Skeletal muscle tissue (tissue), 4 donors: ENCODE data around the gene OR5A2. TPM values are rescaled to one million over a fixed set of nuclear protein-coding genes. Genes with fewer than 3 reads are reported as not detected.
"Not testable (repeated sequence)": the region's sequence is repeated elsewhere in the genome, so short reads cannot be mapped to it uniquely, and the experiment has no call there.

Experiments used
- H3K27ac ChIP-seq: one replicate; pipeline ENCODE4 v1.7.0; 2013; ENCODE audit warnings: mild to moderate bottlenecking, low read depth, low read length, inconsistent platforms
- H3K27me3 ChIP-seq, 3 donors: one replicate each; pipeline ENCODE4 v1.7.0; 2013; ENCODE audit warnings: low read length in 3 of 3; ENCODE audit not compliant: control insufficient read depth in 3 of 3, insufficient read depth in 3 of 3
- H3K36me3 ChIP-seq, 3 donors: one replicate each; pipeline ENCODE4 v1.7.0; 2013; ENCODE audit warnings: low read length in 3 of 3; ENCODE audit not compliant: control insufficient read depth in 3 of 3, insufficient read depth in 3 of 3
- H3K4me1 ChIP-seq, 3 donors: one replicate each; pipeline ENCODE4 v1.7.0; 2013; ENCODE audit warnings: low read length in 3 of 3, mild to moderate bottlenecking in 3 of 3; ENCODE audit not compliant: control insufficient read depth in 3 of 3, insufficient read depth in 3 of 3
- H3K4me3 ChIP-seq, 3 donors: one replicate each; pipeline ENCODE4 v1.7.0; 2013; ENCODE audit warnings: low read length in 3 of 3
- H3K9ac ChIP-seq, 3 donors: one replicate each; pipeline ENCODE4 v1.7.0; 2013; ENCODE audit warnings: low read length in 3 of 3, mild to moderate bottlenecking in 3 of 3, moderate library complexity in 2 of 3, low read depth in 1 of 3
- H3K9me3 ChIP-seq, 3 donors: one replicate each; pipeline ENCODE4 v1.7.0; 2013; ENCODE audit warnings: low read length in 3 of 3; ENCODE audit not compliant: control insufficient read depth in 3 of 3
- total RNA-seq: library from RNA; depleted of rRNA; stranded (reverse); fragments of >200 nt; gene quantifications from one replicate; pipeline ENCODE4 v1.2.3, GENCODE V29; 2014
- donor health status: Osteomylitis.

Gene OR5A2
- total RNA-seq, 1 donor from 2014 or later, result not detected

DNA sequence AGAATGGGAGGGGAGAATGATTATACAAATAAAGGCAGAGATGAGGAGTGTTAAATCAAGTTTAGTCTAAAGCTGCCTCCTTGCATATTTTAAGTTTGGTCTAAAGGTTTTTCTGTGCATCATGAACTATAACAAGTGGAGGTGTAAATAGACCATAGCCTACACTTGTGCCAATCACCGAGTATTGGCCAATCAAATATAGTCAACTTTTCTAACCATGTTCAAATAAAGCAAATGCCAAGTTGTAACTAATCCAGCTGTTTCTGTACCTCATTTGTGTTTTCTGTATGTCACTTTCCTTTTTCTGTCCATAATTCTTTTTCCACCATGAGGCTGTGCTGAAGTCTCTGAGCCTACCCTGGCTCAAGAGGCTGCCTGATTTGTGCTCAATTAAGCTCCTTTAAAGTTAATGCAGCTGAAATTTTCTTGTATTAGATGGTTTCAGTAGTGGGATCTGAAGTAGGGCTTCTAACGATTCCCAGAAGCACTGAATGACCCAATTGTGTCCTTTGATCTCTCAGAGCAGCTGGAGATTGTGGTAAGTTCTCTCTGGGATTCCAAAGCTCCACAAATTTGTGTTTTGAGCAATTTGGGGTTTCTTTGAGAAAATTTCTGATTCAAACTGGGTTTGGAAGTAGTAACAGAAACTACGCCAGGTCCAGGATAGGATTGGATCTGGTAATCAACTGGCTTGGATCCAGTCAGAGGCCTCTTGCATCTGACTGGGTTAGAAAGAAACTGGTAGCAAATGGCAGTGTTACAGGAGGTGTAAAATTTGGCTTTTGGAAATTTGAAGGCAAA, 25.6 kb downstream of the OR5A2 start:
- Histone ChIP-seq H3K9me3 (no peaks in the 10 kb centered on the region), H3K27me3 (no peaks in the 10 kb centered on the region), H3K4me1 (no peaks in the 10 kb centered on the region), H3K36me3 (no peaks in the 10 kb centered on the region), H3K4me3 (no peak overlapping the region), H3K27ac (no peak overlapping the region), H3K9ac (no peak overlapping the region)

DNA sequence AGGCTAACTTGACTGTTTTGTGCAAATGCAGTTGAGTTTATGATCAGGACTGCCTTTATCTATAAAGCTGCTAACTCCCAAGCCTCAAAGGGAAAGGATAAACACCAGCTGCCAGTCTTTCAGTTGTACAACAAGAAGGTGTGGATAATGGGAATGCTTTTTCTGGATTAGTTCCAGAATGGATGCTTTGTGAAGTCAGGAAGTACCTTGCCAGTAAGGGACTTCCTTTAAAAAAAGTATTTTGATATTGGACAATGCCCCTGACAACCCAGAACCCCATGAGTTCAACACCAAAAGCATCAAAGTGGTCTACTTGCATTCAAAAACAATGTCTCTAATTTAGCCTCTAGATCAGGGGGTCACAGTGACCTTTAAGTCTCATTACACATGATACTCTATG, 32.0 kb downstream of the OR5A2 start:
- Histone ChIP-seq H3K9me3 (no peaks in the 10 kb centered on the region), H3K4me3 (no peak overlapping the region), H3K9ac (no peak overlapping the region), H3K4me1 (no peaks in the 10 kb centered on the region), H3K27ac (no peak overlapping the region), H3K36me3 (no peaks in the 10 kb centered on the region), H3K27me3 (no peaks in the 10 kb centered on the region)

DNA sequence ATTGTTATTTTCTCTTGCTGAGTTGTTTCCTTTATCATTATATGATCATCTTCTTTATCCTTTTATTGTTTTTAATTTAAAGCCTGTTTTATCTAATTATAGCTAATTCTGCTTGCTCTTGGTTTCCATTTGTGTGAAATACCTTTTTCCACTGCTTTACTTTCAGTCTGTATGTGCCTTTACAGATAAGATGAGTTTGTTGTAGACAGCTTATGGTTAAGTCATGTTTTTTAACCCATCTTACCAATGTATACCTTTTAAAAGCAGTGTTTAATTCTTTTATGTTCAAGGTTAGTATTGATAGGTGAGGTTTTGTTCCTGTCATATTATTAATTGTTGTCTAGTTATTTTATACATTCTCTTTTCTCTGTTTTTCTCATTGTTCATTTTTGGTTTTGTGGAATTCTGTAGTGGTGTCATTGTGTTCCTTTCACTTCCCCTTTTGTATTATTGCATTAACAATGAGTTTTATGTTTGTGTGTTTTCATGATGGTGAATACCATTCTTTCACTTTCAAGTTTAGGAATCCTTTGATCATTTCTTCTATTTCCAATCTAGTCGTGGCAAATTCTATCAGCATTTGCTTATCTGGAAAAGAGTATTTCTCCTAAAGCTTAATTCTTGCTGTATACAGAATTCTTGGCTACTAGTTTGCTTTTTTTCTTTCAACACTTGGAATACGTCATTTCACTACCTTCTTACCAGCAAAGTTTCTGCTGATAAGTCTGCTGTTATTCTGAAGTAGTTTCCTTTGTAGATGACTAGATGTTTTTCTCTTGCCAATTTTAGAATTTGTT, 45.8 kb downstream of the OR5A2 start:
- Histone ChIP-seq H3K27ac (no peak overlapping the region), H3K9me3 (no peaks in the 10 kb centered on the region), H3K27me3 (no peaks in the 10 kb centered on the region), H3K36me3 (no peaks in the 10 kb centered on the region), H3K9ac (no peak overlapping the region), H3K4me3 (no peak overlapping the region), H3K4me1 (no peaks in the 10 kb centered on the region)

DNA sequence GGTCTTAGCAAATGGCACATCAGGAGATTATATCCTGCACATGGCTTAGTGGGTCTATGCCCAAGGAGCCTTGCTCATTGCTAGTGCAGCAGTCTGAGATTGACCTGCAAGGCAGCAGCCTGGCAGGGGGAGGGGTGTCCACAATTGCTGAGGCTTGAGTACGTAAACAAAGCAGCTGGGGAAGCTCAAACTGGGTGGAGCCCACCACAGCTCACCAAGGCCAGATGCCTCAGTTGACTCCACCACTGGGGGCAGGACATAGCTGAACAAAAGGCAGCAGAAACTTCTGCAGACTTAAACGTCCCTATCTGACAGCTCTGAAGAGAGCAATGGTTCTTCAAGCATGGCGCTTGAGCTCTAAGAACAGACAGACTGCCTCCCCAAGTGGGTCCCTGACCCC, 53.9 kb downstream of the OR5A2 start:
- not testable (repeated sequence) for H3K4me3 ChIP-seq, H3K9ac ChIP-seq, H3K4me1 ChIP-seq, H3K27ac ChIP-seq, H3K36me3 ChIP-seq, H3K9me3 ChIP-seq, H3K27me3 ChIP-seq

DNA sequence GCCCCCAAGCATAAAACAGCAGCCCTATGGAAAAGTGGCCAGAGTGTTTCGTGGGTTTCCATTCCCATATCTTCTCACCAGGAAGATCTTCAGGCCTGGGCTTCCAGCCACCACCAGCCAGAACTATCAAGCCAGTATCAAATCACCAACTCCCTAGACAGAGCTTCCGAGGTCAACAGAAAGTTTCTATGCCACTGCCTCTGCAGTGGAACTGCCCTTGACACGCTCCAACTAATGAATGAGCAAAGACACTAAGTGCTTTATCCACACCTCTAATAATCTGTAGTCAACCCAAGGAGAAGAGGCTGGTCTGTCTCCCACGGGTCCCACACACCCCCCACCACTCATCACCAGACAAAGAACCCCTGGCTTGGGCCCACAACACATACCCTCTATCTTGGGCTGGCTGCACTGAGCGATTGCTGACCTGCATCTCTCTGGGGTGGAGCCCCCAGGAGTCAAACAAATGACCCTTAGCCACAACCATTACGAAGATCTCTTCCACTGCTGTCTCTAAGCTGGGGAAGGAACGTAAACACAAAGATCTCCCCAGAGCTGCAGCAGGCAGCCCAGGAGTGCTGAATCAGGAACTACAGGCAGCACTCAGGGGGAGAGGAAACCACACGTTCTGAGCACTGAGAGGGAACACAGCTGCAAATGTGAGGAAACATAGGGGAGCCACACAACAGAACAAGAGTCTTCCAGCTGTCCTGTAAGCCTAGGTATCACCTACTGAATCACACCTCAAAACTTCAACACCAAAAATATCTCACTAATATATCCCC, 57.8 kb downstream of the OR5A2 start:
- H3K4me1 ChIP-seq, result no peaks in the 10 kb centered on the region
- H3K9me3 ChIP-seq, result peaks cover 0 to 3% (median 2%) of the 10 kb centered on the region in 3 donors
- no peaks in the 10 kb centered on the region for H3K27me3 ChIP-seq
- H3K36me3 ChIP-seq, result no peaks in the 10 kb centered on the region
- H3K4me3 ChIP-seq, result no peak overlapping the region
- no peak overlapping the region for H3K9ac ChIP-seq
- H3K27ac ChIP-seq, result no peak overlapping the region

Other genes with a start within 250 kb of the OR5A2 start
- 11.0 TPM for gene MPEG1, start 213.5 kb downstream of the OR5A2 start, total RNA-seq
- not detected for gene OR5AN1, start 67.5 kb downstream of the OR5A2 start, total RNA-seq
- gene OR5A1, start 10.1 kb upstream of the OR5A2 start, total RNA-seq, result not detected
- not detected for gene OR4D6, start 30.5 kb upstream of the OR5A2 start, total RNA-seq
- not detected for gene OR4D10, start 46.9 kb upstream of the OR5A2 start, total RNA-seq
- gene OR4D11, start 77.2 kb upstream of the OR5A2 start, total RNA-seq, result not detected
- not detected for gene OR4D9, start 85.1 kb upstream of the OR5A2 start, total RNA-seq
- gene OSBP, start 189.4 kb upstream of the OR5A2 start, total RNA-seq, result 60.5 TPM
- 4.2 TPM for gene PATL1, start 242.6 kb upstream of the OR5A2 start, total RNA-seq